Stimulated activated CD8-positive, alpha-beta memory T cell treated with anti-CD3 and anti-CD28 coated beads, Interleukin-4, amount 100 ng/mL, for 48 hours (primary cell): Measurements from ENCODE around the gene PITPNM1.

Source experiments
- DNase-seq: peaks from one replicate; pipeline ENCODE4 v3.0.0-alpha.2; 2020

PITPNM1 gene

GRCh38 chr11:67502328-67502979 is 2.7 kb downstream of the PITPNM1 start:
- DNase-seq, result no peak

GRCh38 chr11:67501854-67502253 is 3.3 kb downstream of the PITPNM1 start:
- no peak for DNase-seq

- no peak for DNase-seq
Measured at GRCh38 chr11:67500831-67501715, 4.1 kb downstream of the PITPNM1 start.

- no peak for DNase-seq
Measured at GRCh38 chr11:67500484-67500821, 4.7 kb downstream of the PITPNM1 start.

- DNase-seq, result no peak
Measured at GRCh38 chr11:67499808-67500483, 5.2 kb downstream of the PITPNM1 start.

GRCh38 chr11:67498544-67498972 is 6.6 kb downstream of the PITPNM1 start:
- no peak for DNase-seq

GRCh38 chr11:67497656-67498291 is 7.4 kb downstream of the PITPNM1 start:
- DNase-seq, result no peak

GRCh38 chr11:67496113-67496512 is 9.1 kb downstream of the PITPNM1 start:
- DNase-seq, result no peak

- DNase-seq, result no peak
Measured at GRCh38 chr11:67495234-67496005, 9.7 kb downstream of the PITPNM1 start.

GRCh38 chr11:67494371-67495233 is 10.6 kb downstream of the PITPNM1 start:
- no peak for DNase-seq

- no peak for DNase-seq
Measured at GRCh38 chr11:67493548-67494370, 11.4 kb downstream of the PITPNM1 start.

- DNase-seq, result peak; percentile 61
Measured at GRCh38 chr11:67492801-67493547, 12.2 kb downstream of the PITPNM1 start.

GRCh38 chr11:67492069-67492727 is 13.0 kb downstream of the PITPNM1 start:
- DNase-seq, result no peak

- DNase-seq, result no peak
Measured at GRCh38 chr11:67491276-67492068, 13.7 kb downstream of the PITPNM1 start.

- DNase-seq, result no peak
Measured at GRCh38 chr11:67490727-67491065, 14.5 kb downstream of the PITPNM1 start.

GRCh38 chr11:67489885-67490726 is 15.1 kb downstream of the PITPNM1 start:
- no peak for DNase-seq

- DNase-seq, result no peak
Measured at GRCh38 chr11:67489203-67489884, 15.8 kb downstream of the PITPNM1 start.
